HG03196 (cell line): ENCODE data around the gene PRKCD.
"Not testable (repeated sequence)": the region's sequence is repeated elsewhere in the genome, so short reads cannot be mapped to it uniquely, and the experiment has no call there.

Experiments
- ATAC-seq: cut with Tn5 transposase; IDR thresholded peaks from one replicate; pipeline ENCODE4 v1.9.1; 2021; ENCODE audit not compliant: unreplicated experiment

Gene PRKCD

GRCh38 chr3:53139906-53140846 lies 20.8 kb upstream of the PRKCD start:
- ATAC-seq = no peak

GRCh38 chr3:53140847-53141845 lies 19.9 kb upstream of the PRKCD start:
- no peak for ATAC-seq

GRCh38 chr3:53142986-53143385 lies 18.0 kb upstream of the PRKCD start:
- no peak for ATAC-seq

GRCh38 chr3:53144446-53144845 lies 16.6 kb upstream of the PRKCD start:
- ATAC-seq = no peak

- no peak for ATAC-seq
Measured at GRCh38 chr3:53144862-53145712, 15.9 kb upstream of the PRKCD start.

GRCh38 chr3:53145713-53146080 lies 15.3 kb upstream of the PRKCD start:
- ATAC-seq = no peak

- ATAC-seq = no peak
Measured at GRCh38 chr3:53146319-53146891, 14.6 kb upstream of the PRKCD start.

GRCh38 chr3:53147151-53147902 lies 13.7 kb upstream of the PRKCD start:
- no peak for ATAC-seq

GRCh38 chr3:53147903-53148400 lies 13.1 kb upstream of the PRKCD start:
- no peak for ATAC-seq

GRCh38 chr3:53149006-53149690 lies 11.9 kb upstream of the PRKCD start:
- no peak for ATAC-seq

- no peak for ATAC-seq
Measured at GRCh38 chr3:53149699-53150098, 11.3 kb upstream of the PRKCD start.

GRCh38 chr3:53150247-53151085 lies 10.5 kb upstream of the PRKCD start:
- ATAC-seq = no peak

GRCh38 chr3:53151086-53151438 lies 9.9 kb upstream of the PRKCD start:
- ATAC-seq = not testable (repeated sequence)

- no peak for ATAC-seq
Measured at GRCh38 chr3:53151465-53151864, 9.5 kb upstream of the PRKCD start.

- no peak for ATAC-seq
Measured at GRCh38 chr3:53151870-53152660, 8.9 kb upstream of the PRKCD start.

- ATAC-seq = no peak
Measured at GRCh38 chr3:53153264-53153823, 7.7 kb upstream of the PRKCD start.

GRCh38 chr3:53153980-53154379 lies 7.0 kb upstream of the PRKCD start:
- no peak for ATAC-seq
